Measurements from ENCODE around the gene VTI1A. TPM values are rescaled to one million over a fixed set of nuclear protein-coding genes. Genes with fewer than 3 reads are reported as not detected.
A peak's percentile ranks its signal among the peaks of the same experiment; 100 is the strongest.

VTI1A gene
- total and polyA plus RNA-seq, 2 of the 8 experiments (the other 6 are each of a cell fraction or from before 2014, with no cell fraction given): 6.0 to 20.0 TPM

DNA sequence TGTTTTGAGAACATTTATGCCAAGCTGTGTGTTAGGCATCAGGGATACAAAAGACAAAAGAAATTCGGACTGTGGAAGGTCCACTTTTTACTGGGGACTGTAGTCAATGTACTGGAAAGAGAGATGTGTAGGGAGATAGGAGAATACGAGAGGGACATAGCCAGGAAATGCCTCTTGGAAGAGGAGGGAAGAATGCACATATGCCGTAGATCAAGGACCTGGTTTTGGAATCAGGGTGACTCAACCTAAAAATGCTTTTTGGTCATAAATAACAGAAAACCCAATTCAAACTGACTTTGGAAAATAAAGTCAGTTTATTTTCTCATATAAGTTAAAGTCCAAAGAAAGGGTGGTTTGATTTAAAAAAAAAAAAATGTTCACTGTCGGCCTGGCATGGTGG lies 362.7 kb downstream of the VTI1A start:
- Histone ChIP-seq H4K5ac (ENCODE audit: insufficient read length, low read depth, low read length) (no peak overlapping the region), H2BK12ac (ENCODE audit: low read depth, low read length) (peak overlapping the region; percentile 95), H3K23me2 (ENCODE audit: low read depth, low read length) (no peaks in the 10 kb centered on the region), H3K4me3 (ENCODE audit: extremely low read depth in 1 of 4, insufficient read depth in 2 of 4, low read depth in 3 of 4, low read length in 4 of 4) (no peak overlapping the region), H4K8ac (ENCODE audit: extremely low read depth, insufficient read depth, low read length) (no peak overlapping the region), H3K4me1 (replicated peaks in 1 of 4; ENCODE audit: control insufficient read depth in 3 of 4, insufficient read depth in 4 of 4, low read length in 3 of 4) (peaks cover 9 to 38% (median 27%) of the 10 kb centered on the region in 4 experiments), H3K4ac (replicated peaks; ENCODE audit: insufficient read length, low read depth, low read length) (no peak overlapping the region), H3K27me3 (replicated peaks in 1 of 4; ENCODE audit: control insufficient read depth in 3 of 4, extremely low read depth in 1 of 4, insufficient read depth in 3 of 4, low read length in 3 of 4) (peaks cover 0 to 5% (median 0%) of the 10 kb centered on the region in 4 experiments; a peak in 1 of 7 replicates), H3K79me1 (ENCODE audit: low read depth, low read length) (no peaks in the 10 kb centered on the region), H3K23ac (ENCODE audit: insufficient read length) (no peak overlapping the region), H4K91ac (replicated peaks; ENCODE audit: insufficient read length, low read length) (peak overlapping the region; percentile 6), H3K9ac (replicated peaks in 1 of 4; ENCODE audit: extremely low read depth in 1 of 4, low read depth in 3 of 4, low read length in 3 of 4) (no peak overlapping the region), H2AK5ac (ENCODE audit: low read depth, low read length) (peak overlapping the region; percentile 87; the same call in 1 of the 2 replicates), H2BK15ac (ENCODE audit: low read length) (0 out of 2 replicates have a peak overlapping the region, but pooled peaks have one; percentile 89), H2BK120ac (replicated peaks; ENCODE audit: low read depth, low read length) (no peak overlapping the region), H3K27ac (ENCODE audit: low read depth, low read length) (no peak overlapping the region), H3K14ac (ENCODE audit: insufficient read length) (no peak overlapping the region), H3K56ac (replicated peaks; ENCODE audit: insufficient read length, low read depth, low read length) (no peak overlapping the region), H3K79me2 (ENCODE audit: control insufficient read depth in 1 of 2, insufficient read depth in 2 of 2, low read length in 2 of 2) (no peaks in the 10 kb centered on the region), H3K18ac (ENCODE audit: extremely low read depth, low read length) (no peak overlapping the region), H2AFZ (ENCODE audit: low read length) (no peak overlapping the region), H2BK20ac (ENCODE audit: low read length) (peak overlapping the region; percentile 67; the same call in 1 of the 2 replicates), H4K20me1 (replicated peaks in 1 of 2; ENCODE audit: control insufficient read depth in 1 of 2, insufficient read depth in 2 of 2, low read length in 2 of 2) (no peaks in the 10 kb centered on the region), H3K36me3 (ENCODE audit: control insufficient read depth in 2 of 4, insufficient read depth in 4 of 4, low read length in 3 of 4) (no peaks in the 10 kb centered on the region; a peak in 1 of 8 replicates), H2BK5ac (ENCODE audit: low read depth, low read length) (peak overlapping the region; percentile 15; the same call in 1 of the 2 replicates), H3K4me2 (ENCODE audit: insufficient read depth in 1 of 2, low read depth in 2 of 2, low read length in 2 of 2) (no peak overlapping the region), H3K9me3 (ENCODE audit: insufficient read depth in 2 of 2, low read depth in 1 of 2, low read length in 1 of 2) (no peaks in the 10 kb centered on the region)
- 88% methylated on average over 4 of the region's 4 CpGs; no CpG with 5 or more reads in 1 of the 2 experiments for WGBS, 2 experiments (ENCODE audit: extremely low coverage in 1 of 2, insufficient coverage in 1 of 2, insufficient read length in 1 of 2, insufficient replicate concordance in 2 of 2, low coverage in 1 of 2, low lambda C conversion rate in 2 of 2, missing lambda C conversion rate in 1 of 2)
- ChIA-PET POLR2A (ENCODE audit: partially characterized antibody) (interaction anchor here (0.7 to 1.5 kb wide), 2 partner anchors 22 to 23 kb away, joined by 3 to 5 read pairs; no protein-coding TSS in a partner anchor), CTCF (ENCODE audit: partially characterized antibody) (interaction anchor here (0.7 to 1.4 kb wide), 4 partner anchors 20 to 711 kb away, joined by 3 to 5 read pairs (median 3); no protein-coding TSS in a partner anchor)
- TF ChIP-seq FOSL1 (IDR thresholded peaks at IDR 0.05; ENCODE audit: insufficient read depth, low read depth, low read length): no peak
- DNase-seq (ENCODE audit: low read depth in 1 of 2, low spot score in 2 of 2) (no peak), FAIRE-seq (no peak)
